HG03139 (cell line): ENCODE measurements around the gene AQP12A.

Source experiments
- ATAC-seq: cut with Tn5 transposase; IDR thresholded peaks from one replicate; pipeline ENCODE4 v1.9.1; 2021; ENCODE audit not compliant: unreplicated experiment

The AQP12A gene

GRCh38 chr2:240737958-240738357, 46.3 kb downstream of the AQP12A start:
- no peak for ATAC-seq

GRCh38 chr2:240739797-240740196, 48.1 kb downstream of the AQP12A start:
- no peak for ATAC-seq

GRCh38 chr2:240741091-240741490, 49.4 kb downstream of the AQP12A start:
- ATAC-seq = no peak

GRCh38 chr2:240742602-240743095, 51.0 kb downstream of the AQP12A start:
- ATAC-seq = no peak

- ATAC-seq = no peak
Measured at GRCh38 chr2:240745456-240745855, 53.8 kb downstream of the AQP12A start.

GRCh38 chr2:240745962-240746361, 54.3 kb downstream of the AQP12A start:
- no peak for ATAC-seq

GRCh38 chr2:240746671-240747070, 55.0 kb downstream of the AQP12A start:
- ATAC-seq = no peak

GRCh38 chr2:240747256-240747655, 55.6 kb downstream of the AQP12A start:
- ATAC-seq = no peak
